Esophagus (tissue), 2 donors: ENCODE measurements around the gene HNRNPA1. TPM values are rescaled to one million over a fixed set of nuclear protein-coding genes. Genes with fewer than 3 reads are reported as not detected.
"Not testable (repeated sequence)": the region's sequence is repeated elsewhere in the genome, so short reads cannot be mapped to it uniquely, and the experiment has no call there.

Source experiments
- H3K27ac ChIP-seq, 2 donors: one replicate each; pipeline ENCODE4 v1.5.1; 2013; ENCODE audit warnings: low read depth in 2 of 2, mild to moderate bottlenecking in 2 of 2, inconsistent platforms in 1 of 2, low read length in 1 of 2, moderate library complexity in 1 of 2
- H3K27me3 ChIP-seq, 2 donors: one replicate each; pipeline ENCODE4 v1.6.1; 2013; ENCODE audit warnings: low read length in 2 of 2, control low read depth in 1 of 2, mild to moderate bottlenecking in 1 of 2; ENCODE audit not compliant: insufficient read depth in 2 of 2, control insufficient read depth in 1 of 2
- H3K36me3 ChIP-seq, 2 donors: one replicate each; pipeline ENCODE4 v1.6.1; 2013; ENCODE audit warnings: low read length in 1 of 2; ENCODE audit not compliant: control insufficient read depth in 2 of 2, insufficient read depth in 2 of 2
- H3K4me1 ChIP-seq, 2 donors: one replicate each; pipeline ENCODE4 v1.6.1; 2013; ENCODE audit warnings: low read length in 1 of 2; ENCODE audit not compliant: control insufficient read depth in 2 of 2, insufficient read depth in 2 of 2
- H3K4me3 ChIP-seq, 2 donors: one replicate each; pipeline ENCODE4 v1.5.1; 2013; ENCODE audit warnings: low read length in 2 of 2, mild to moderate bottlenecking in 2 of 2, low read depth in 1 of 2, moderate library complexity in 1 of 2
- H3K9me3 ChIP-seq, 2 donors: one replicate each; pipeline ENCODE4 v1.6.1; 2013; ENCODE audit warnings: mild to moderate bottlenecking in 2 of 2, low read depth in 1 of 2, low read length in 1 of 2, moderate library complexity in 1 of 2; ENCODE audit not compliant: control insufficient read depth in 2 of 2, insufficient read depth in 1 of 2
- WGBS, 2 donors: extraction: QIAGEN DNeasy Blood & Tissue Kit; methylation state at CpG; one replicate each; pipeline ENCODE4 v1.1.7; 2013; 5-methylcytosine and 5-hydroxymethylcytosine counted together
- polyA plus RNA-seq, 2 donors: library from polyadenylated mRNA; stranded (reverse); fragments of 200-250 nt; gene quantifications; one replicate each; pipeline ENCODE4 v1.2.3, GENCODE V29; 2013
- donor health status: healthy with polysubstance abuse.
- donor health status: Bipolar disorder and iron deficiency.

HNRNPA1 gene
- polyA plus RNA-seq, 2 donors, result 756 to 880 TPM

DNA sequence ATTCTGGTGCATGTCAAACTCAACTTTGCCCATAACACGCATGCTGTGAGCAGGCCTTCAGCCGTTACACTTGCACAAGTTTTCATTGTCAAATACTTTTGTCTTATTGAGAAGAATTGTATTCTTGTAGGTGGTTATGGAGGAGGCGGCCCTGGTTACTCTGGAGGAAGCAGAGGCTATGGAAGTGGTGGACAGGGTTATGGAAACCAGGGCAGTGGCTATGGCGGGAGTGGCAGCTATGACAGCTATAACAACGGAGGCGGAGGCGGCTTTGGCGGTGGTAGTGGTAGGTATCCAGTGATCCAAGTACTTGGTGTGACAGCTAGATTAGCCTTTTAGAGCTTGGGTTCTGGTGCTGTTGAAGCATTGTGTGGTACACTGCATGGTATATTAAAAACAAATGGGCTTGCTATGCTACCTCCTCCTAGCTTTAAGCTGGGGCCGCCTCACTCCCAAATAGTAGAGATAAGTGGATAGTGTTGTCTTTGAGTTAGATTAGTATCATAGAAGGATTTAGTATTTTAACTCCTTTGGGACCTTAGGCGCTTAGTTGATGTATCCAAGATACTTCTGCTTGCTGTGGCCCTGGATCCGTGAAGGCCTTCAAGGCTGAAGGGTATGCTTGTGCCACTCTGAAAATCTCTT is 2.5 kb downstream of the HNRNPA1 start:
- peak overlapping the region in 1 of 2 donors; percentile 2 for H3K27ac ChIP-seq
- H3K9me3 ChIP-seq, result no peaks in the 10 kb centered on the region
- peaks cover 3 to 17% of the 10 kb centered on the region in 2 donors for H3K36me3 ChIP-seq
- H3K27me3 ChIP-seq, result no peaks in the 10 kb centered on the region
- H3K4me1 ChIP-seq, result peaks cover 0 to 2% of the 10 kb centered on the region in 2 donors
- peak overlapping the region in 1 of 2 donors; percentile 91 for H3K4me3 ChIP-seq
- 20 to 28% methylated on average over 11 of the region's 11 CpGs for WGBS, 2 donors

DNA sequence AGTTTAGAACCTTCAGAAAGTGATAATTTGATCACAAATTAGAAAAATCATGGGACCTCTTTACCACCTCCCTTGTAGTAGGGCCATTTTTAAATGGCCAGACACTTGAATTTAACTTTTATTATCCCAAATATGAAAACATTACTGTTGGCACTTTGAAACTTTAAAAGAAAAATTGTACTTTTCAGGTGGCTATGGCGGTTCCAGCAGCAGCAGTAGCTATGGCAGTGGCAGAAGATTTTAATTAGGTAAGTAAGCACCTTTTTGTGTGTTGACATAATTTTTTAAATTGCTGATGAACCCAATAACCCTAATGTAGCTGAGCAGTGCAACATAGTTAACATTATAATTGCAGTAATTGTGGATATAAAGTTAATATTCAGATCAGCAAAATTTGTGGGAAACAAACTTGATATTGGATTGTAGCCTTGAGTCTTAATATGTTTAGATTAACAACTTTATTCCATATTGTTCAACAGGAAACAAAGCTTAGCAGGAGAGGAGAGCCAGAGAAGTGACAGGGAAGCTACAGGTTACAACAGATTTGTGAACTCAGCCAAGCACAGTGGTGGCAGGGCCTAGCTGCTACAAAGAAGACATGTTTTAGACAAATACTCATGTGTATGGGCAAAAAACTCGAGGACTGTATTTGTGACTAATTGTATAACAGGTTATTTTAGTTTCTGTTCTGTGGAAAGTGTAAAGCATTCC is 3.7 kb downstream of the HNRNPA1 start:
- not testable (repeated sequence) for H3K9me3 ChIP-seq, H3K27ac ChIP-seq, H3K27me3 ChIP-seq, H3K4me1 ChIP-seq
- 25 to 39% methylated on average over 1 of the region's 2 CpGs for WGBS, 2 donors
- H3K4me3 ChIP-seq, result peak overlapping the region in 1 of 2 donors; percentile 91
- H3K36me3 ChIP-seq, result peaks cover 3 to 17% of the 10 kb centered on the region in 2 donors

DNA sequence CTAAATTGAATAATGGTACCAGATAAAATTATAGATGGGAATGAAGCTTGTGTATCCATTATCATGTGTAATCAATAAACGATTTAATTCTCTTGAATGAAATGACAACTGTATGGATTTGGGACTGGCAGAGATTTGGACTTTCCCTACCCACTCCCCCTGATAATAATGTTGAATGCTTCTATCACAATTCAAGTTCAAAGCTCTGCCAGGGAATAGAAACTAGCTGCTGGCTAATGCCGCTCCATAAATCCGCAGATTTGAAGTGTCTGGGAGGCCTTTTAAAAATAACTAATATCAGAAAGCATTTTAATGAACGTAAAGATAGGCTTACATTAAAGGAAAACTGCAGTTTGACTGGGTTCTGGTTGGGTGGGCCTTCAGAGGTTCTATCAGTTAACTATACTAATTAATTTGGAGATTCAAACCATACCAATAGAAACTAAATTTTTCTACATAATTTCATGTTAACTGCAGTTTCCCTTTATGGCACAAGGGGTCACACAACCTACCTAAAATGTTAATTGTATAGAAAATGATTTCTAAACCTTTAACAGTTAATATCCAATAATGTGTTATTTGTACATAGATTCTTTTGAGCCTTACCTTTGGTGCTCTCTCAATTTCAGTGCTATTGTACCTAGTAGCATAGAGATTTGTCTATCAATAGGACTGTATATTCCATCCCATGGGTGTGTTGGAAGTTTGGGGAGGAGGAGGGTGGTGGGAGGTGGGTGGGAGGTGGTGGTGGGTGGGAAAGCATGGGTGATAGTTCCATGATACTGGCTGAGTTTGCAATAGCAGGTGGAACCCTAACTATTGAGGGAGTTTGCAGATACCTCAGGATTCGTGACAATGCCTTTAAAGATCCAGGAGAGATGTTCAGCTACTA is 4.9 kb downstream of the HNRNPA1 start:
- H3K27ac ChIP-seq, result peak overlapping the region; percentile 4 to 64
- peak overlapping the region in 1 of 2 donors; percentile 39 for H3K4me3 ChIP-seq
- H3K27me3 ChIP-seq, result no peaks in the 10 kb centered on the region
- peaks cover 3 to 17% of the 10 kb centered on the region in 2 donors for H3K36me3 ChIP-seq
- peaks cover 0 to 2% of the 10 kb centered on the region in 2 donors for H3K4me1 ChIP-seq
- WGBS, 2 donors, result 39 to 40% methylated on average over 5 of the region's 5 CpGs
- H3K9me3 ChIP-seq, result no peaks in the 10 kb centered on the region

DNA sequence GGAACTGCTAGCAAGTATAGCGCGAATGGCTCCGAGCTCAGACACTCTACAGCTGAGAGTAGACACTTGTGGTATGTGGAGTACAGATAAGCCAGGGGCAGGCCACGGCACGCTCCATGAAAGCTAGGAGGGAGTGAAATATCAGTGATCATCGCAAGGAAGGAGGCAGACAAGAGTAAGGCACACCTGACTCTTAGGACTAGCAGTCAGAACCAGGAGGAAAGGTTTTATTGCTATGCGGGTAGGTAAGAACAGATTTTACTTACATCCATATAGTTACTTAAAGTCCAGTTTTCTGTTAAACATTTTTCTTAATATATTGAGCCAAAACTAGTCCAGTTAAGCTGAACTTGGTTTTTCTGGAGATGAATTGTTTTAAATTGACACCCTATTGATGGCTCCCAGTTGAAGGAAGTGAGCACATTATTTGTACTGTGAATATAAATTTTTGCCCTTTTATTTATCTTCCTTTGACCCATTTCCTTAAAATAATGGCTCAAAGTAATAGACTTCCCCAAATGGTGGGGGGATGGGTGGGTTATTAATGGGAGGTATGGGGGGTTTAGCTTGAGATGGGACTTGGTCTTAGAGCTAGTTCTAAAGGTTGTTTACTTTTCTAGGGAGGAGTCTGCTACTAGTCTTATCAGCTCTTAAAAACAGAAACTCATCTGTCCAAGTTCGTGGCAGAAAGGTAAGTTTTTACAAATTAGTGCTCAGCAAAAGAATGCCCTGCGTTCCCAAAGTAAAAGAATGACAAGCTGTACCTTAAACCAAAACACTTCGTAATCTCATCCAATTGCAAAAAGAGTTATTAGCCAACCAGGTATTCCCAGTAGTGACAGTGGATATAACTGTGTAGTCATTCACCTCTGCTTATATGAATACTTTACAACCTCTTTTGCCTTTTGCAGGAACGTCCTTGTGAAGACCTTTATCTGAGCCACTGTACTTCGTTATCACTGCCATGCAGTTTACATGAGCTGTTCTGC is 5.8 kb downstream of the HNRNPA1 start:
- H3K36me3 ChIP-seq, result peaks cover 3 to 17% of the 10 kb centered on the region in 2 donors
- no peaks in the 10 kb centered on the region for H3K27me3 ChIP-seq
- H3K4me3 ChIP-seq, result no peak overlapping the region
- peak overlapping the region; percentile 4 to 64 for H3K27ac ChIP-seq
- H3K9me3 ChIP-seq, result no peaks in the 10 kb centered on the region
- H3K4me1 ChIP-seq, result peaks cover 0 to 2% of the 10 kb centered on the region in 2 donors
- 50 to 53% methylated on average over 12 of the region's 12 CpGs for WGBS, 2 donors

DNA sequence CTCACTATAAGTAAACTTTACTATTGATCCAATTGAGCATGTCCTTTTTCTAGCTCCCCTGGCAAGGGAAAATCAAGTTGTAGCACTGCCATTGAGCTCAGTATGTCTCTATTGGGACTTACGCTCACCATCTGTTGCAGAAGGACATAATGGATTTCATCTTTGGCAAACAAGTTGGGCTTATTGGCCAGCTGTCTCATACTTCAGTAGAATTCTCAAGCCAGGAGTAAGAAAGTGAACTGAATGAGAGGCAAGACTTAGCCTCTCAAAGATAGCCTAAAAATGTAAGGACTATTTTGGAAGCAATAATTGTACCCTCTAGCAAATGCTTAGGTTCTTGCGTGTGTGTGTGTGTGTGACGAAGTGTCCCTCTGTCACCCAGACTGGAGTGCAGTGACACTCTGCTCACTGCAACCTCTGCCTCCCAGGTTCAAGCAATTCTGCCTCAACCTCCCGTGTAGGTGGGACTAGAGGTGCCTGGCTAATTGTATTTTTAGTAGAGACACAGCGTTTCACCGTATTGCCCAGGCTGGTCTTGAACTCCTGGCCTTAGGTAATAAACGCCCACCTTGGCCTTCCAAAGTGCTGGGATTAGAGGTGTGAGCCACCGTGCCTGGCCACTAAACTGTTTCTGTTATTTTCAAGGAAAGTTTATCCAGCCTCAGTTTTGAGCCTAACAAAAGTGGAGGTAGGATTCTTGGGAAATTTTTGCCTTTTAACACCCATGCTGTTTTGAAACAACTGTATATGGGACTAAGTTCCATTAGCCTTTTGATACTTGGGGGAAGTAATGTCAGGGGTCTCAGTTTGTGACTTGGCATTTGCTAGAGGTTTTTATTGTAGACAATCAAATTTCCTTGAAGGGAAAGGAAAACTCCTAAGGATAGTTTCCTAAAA is 7.0 kb downstream of the HNRNPA1 start:
- Histone ChIP-seq H3K27ac (no peak overlapping the region), H3K27me3 (no peaks in the 10 kb centered on the region), H3K4me1 (peaks cover 0 to 2% of the 10 kb centered on the region in 2 donors), H3K36me3 (peaks cover 3 to 17% of the 10 kb centered on the region in 2 donors), H3K9me3 (no peaks in the 10 kb centered on the region), H3K4me3 (no peak overlapping the region)
- whole genome bisulfite sequencing, 2 donors, result 59% methylated on average over 8 of the region's 8 CpGs

DNA sequence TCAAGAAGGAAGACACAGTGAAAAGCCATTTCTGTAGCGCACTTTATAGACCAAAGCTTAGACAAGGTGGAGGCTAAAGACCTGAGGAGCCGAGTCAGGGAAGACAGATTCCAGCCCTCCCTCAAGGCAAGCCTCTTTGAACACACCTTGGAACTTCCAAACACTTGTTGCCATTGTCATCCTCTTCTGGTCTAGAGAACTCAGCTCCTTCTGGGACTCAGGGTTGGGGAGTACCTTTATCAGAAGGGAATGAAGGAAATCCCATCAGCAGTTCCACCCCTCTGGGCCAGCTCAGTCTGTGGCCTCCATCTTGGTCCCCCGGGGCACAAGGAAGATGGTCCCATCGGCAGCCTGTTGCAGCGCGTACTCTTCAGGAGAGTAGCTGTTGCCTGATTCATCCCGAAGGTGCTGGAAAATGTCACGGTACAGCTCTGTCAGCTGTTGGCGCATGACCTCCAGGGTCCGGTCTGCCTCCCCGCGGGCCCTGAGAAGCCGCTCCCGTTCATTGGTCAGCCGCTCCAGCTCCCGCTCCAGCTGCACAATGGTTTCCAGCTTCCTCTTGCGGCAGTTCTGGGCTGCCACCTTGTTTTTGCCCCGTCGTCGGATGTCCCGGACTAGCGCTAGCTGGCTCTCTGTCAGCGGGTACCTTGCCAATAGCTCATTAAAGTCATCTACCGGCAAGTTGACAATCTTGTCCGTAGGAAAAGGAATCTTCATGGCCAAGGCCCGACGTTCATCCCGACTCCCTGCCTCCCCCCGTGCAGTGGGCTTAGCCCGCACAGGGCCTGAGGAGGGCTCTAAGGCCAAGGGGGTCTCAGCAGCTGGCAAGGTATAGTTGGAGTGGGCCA is 11.8 kb downstream of the HNRNPA1 start:
- Histone ChIP-seq H3K27ac (no peak overlapping the region), H3K36me3 (peaks cover 0 to 3% of the 10 kb centered on the region in 2 donors), H3K9me3 (no peaks in the 10 kb centered on the region), H3K27me3 (no peaks in the 10 kb centered on the region), H3K4me1 (no peaks in the 10 kb centered on the region), H3K4me3 (no peak overlapping the region)
- WGBS, 2 donors, result 90 to 92% methylated on average over 30 of the region's 30 CpGs

DNA sequence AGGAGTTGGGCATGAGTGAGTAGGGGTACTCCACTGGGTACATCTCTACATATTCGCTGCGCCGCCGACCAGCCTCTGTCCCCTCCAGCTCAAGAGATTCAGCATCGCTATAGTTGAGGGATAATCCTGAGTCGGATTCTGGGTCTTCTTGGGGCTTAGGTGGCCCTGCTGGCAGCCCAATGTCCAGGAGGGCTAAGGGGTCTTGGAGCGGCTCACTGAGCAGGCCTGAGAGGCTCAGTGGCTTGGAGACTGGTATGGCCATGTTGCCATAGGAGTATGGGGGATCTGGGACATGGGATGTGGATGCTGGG is 12.4 kb downstream of the HNRNPA1 start:
- Histone ChIP-seq H3K27ac (no peak overlapping the region), H3K36me3 (no peaks in the 10 kb centered on the region), H3K9me3 (no peaks in the 10 kb centered on the region), H3K27me3 (no peaks in the 10 kb centered on the region), H3K4me1 (no peaks in the 10 kb centered on the region), H3K4me3 (no peak overlapping the region)
- WGBS, 2 donors, result 96 to 97% methylated on average over 7 of the region's 7 CpGs
